ENCODE measurements around the gene ZEB2.

The ZEB2 gene

DNA sequence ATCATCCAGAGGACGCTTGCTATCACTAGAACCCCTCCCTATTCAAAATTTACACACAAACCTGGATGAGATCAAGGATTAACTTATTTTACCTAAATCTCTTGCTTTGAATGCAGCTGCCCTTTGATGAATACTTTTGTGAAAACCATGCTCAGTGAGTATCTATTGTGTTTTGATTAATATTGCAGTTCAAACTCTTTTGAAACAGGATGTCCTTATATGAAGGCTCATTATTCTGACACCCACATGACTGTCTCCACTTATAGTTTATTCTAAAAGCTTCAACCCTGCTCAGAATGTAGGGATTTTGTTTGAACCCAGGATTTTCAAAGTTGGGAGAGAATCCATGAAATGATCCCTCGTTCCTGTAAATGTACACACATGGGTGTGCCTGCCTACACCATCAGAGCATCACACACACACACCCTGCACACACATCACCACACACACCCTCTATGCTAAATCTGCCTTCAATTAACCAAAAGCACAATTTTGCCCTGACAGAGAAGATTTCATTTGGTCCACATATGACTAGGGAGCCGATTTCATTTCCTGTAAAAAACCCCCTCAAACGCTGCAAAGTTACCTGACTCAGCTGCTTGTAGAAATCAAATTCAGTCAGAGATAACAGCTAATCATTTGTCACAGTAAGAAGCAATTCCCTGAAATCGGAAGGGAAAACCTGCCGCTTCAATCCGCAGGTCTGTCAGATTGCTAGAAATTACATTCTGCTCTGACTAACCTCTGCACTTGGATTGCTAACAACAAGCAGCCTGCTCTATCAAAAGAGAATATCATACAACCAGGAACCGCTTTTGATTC lies 65.2 kb downstream of the ZEB2 start:
- Histone ChIP-seq H3K9me3 (replicated peaks; ENCODE audit: low read length) (no peaks in the 10 kb centered on the region), H3K4me2 (ENCODE audit: low read length) (peak overlapping the region; percentile 76), H3K4me3 (ENCODE audit: low read length) (peak overlapping the region; percentile 37), H3K4me1 (ENCODE audit: control insufficient read depth, insufficient read depth, low read length) (peaks cover 62% of the 10 kb centered on the region), H3K36me3 (ENCODE audit: insufficient read depth, low read length) (no peaks in the 10 kb centered on the region), H3K27me3 (ENCODE audit: control insufficient read depth, insufficient read depth, low read length) (no peaks in the 10 kb centered on the region), H3K9ac (ENCODE audit: low read depth, low read length) (peak overlapping the region; percentile 63)

DNA sequence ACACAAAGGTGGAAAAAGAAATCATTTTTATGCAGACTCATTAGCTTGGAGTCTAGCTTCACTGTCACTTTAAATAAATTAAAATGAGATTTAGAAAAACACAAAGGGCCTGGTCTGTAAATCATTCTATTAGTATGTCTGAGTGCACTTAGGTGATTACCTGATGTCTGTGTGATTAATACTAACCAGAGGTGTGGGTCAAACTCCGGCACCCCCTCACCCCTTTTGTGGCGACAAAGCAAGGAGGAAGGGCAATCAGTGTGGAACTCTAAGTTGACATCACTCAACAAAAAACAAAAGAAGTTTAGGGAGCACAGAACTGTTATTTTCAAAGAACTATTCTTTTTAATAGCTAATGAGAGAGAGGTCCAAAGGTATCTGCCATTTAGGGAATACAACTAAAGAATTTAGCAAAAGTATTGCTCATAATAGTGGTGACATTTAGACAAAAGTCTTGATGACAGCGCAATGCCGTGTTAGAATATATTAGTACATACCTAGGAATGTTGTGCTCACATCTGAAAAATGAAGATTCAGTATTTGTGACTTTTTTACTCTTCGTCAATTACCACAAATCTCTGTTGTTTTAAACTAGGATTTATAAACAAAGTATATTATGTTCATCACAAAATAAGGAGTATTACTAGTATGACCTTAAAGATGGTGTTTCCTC lies 66.3 kb downstream of the ZEB2 start:
- H3K4me1 ChIP-seq (ENCODE audit: control insufficient read depth, insufficient read depth, low read length), result peaks cover 62% of the 10 kb centered on the region
- no peaks in the 10 kb centered on the region for H3K9me3 ChIP-seq (replicated peaks; ENCODE audit: low read length)
- peak overlapping the region; percentile 13 for H3K4me3 ChIP-seq (ENCODE audit: low read length)
- H3K9ac ChIP-seq (ENCODE audit: low read depth, low read length), result peak overlapping the region; percentile 63
- H3K36me3 ChIP-seq (ENCODE audit: insufficient read depth, low read length), result peaks cover 2% of the 10 kb centered on the region
- no peaks in the 10 kb centered on the region for H3K27me3 ChIP-seq (ENCODE audit: control insufficient read depth, insufficient read depth, low read length)
- peak overlapping the region; percentile 76 for H3K4me2 ChIP-seq (ENCODE audit: low read length)

DNA sequence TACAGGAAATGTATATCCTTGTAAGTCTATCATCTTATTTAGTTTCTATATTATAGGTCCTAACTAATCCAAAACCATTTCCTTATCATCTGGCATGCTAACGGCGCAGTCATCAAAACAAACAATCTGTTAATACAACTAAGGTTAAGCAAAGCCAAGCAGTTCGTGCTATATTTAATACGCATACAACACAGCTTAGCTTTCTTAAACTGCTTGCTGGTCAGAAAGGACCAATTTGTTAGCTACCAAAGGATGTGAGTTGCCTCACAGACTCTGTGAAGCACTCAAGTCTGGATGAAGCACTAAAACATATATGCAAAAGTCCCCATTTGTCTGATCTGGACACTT lies 67.0 kb downstream of the ZEB2 start:
- peak overlapping the region; percentile 76 for H3K4me2 ChIP-seq (ENCODE audit: low read length)
- peak overlapping the region; percentile 55 for H3K4me3 ChIP-seq (ENCODE audit: low read length)

GRCh38 chr2:144452169-144452988 lies 67.5 kb downstream of the ZEB2 start:
- Histone ChIP-seq H3K27me3 (ENCODE audit: control insufficient read depth, insufficient read depth, low read length) (no peaks in the 10 kb centered on the region), H3K36me3 (ENCODE audit: insufficient read depth, low read length) (peaks cover 3% of the 10 kb centered on the region), H3K4me1 (ENCODE audit: control insufficient read depth, insufficient read depth, low read length) (peaks cover 64% of the 10 kb centered on the region), H3K9ac (ENCODE audit: low read depth, low read length) (peak overlapping the region; percentile 63), H3K4me2 (ENCODE audit: low read length) (peak overlapping the region; percentile 76), H3K4me3 (ENCODE audit: low read length) (peak overlapping the region; percentile 55), H3K9me3 (replicated peaks; ENCODE audit: low read length) (no peaks in the 10 kb centered on the region)

More for the DNA sequence above, 67.0 kb downstream of the ZEB2 start:
- H3K9ac ChIP-seq (ENCODE audit: low read depth, low read length), result peak overlapping the region; percentile 63
- H3K9me3 ChIP-seq (replicated peaks; ENCODE audit: low read length), result no peaks in the 10 kb centered on the region
- peaks cover 64% of the 10 kb centered on the region for H3K4me1 ChIP-seq (ENCODE audit: control insufficient read depth, insufficient read depth, low read length)
- peaks cover 3% of the 10 kb centered on the region for H3K36me3 ChIP-seq (ENCODE audit: insufficient read depth, low read length)
- no peaks in the 10 kb centered on the region for H3K27me3 ChIP-seq (ENCODE audit: control insufficient read depth, insufficient read depth, low read length)

DNA sequence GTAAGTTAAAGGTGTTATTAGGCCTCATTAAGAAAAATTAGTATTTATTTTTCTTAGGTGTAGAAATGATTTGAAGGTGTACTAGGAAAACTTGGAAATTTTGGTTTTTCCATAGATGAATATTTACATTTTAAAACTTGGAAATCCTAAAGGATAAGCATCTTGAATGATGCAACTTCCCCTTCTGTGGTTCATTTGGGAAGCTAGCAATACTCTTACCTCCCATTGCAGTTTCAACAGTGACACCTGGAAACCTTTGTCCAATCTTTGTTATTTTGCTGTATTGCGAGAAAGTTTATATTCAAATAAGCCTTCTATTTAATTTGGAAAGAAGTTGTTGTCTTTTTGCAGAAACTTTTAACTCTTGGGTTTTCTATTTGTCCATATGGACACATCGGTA lies 68.5 kb downstream of the ZEB2 start:
- no peaks in the 10 kb centered on the region for H3K27me3 ChIP-seq (ENCODE audit: control insufficient read depth, insufficient read depth, low read length)
- H3K36me3 ChIP-seq (ENCODE audit: insufficient read depth, low read length), result peaks cover 4% of the 10 kb centered on the region
- H3K4me1 ChIP-seq (ENCODE audit: control insufficient read depth, insufficient read depth, low read length), result peaks cover 59% of the 10 kb centered on the region
- no peak overlapping the region for H3K4me2 ChIP-seq (ENCODE audit: low read length)
- no peak overlapping the region for H3K4me3 ChIP-seq (ENCODE audit: low read length)
- H3K9ac ChIP-seq (ENCODE audit: low read depth, low read length), result no peak overlapping the region
- H3K9me3 ChIP-seq (replicated peaks; ENCODE audit: low read length), result no peaks in the 10 kb centered on the region

GRCh38 chr2:144449028-144449406 lies 70.9 kb downstream of the ZEB2 start:
- H3K36me3 ChIP-seq (ENCODE audit: insufficient read depth, low read length), result peaks cover 13% of the 10 kb centered on the region
- peak overlapping the region; percentile 41 for H3K9ac ChIP-seq (ENCODE audit: low read depth, low read length)
- no peaks in the 10 kb centered on the region for H3K9me3 ChIP-seq (replicated peaks; ENCODE audit: low read length)
- peak overlapping the region; percentile 77 for H3K4me2 ChIP-seq (ENCODE audit: low read length)
- H3K27me3 ChIP-seq (ENCODE audit: control insufficient read depth, insufficient read depth, low read length), result no peaks in the 10 kb centered on the region
- peak overlapping the region; percentile 42 for H3K4me3 ChIP-seq (ENCODE audit: low read length)
- H3K4me1 ChIP-seq (ENCODE audit: control insufficient read depth, insufficient read depth, low read length), result peaks cover 41% of the 10 kb centered on the region

DNA sequence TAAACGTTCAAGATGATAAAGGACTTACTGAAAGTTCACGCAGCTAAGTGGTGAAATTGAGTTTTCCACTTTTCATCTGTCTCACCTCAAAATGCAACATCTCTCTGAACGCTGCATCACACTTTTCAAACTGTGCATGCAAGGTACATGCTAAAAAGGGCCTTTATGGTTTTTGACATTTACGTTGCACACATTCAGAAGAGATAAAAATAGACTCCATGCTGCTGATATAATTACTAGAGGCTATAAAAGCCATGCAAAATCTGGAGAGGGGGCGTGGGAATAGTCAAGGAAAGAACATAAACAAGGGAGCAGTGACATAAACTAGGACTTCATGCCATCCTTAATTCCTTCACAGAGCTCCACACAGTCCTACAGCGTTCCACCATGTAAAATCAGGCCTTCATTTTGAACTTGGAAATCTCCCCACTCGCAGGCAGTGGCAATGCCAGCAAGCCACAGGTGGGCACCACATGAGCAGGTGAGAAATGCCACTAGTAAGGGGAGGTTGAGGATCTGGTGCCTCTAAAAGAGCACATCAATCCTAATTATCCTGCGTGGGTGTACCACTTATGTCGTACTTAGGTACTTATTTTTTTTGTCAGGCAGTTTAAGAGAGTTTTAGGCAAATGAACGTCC lies 71.4 kb downstream of the ZEB2 start:
- Histone ChIP-seq H3K27me3 (ENCODE audit: control insufficient read depth, insufficient read depth, low read length) (no peaks in the 10 kb centered on the region), H3K9me3 (replicated peaks; ENCODE audit: low read length) (no peaks in the 10 kb centered on the region), H3K4me2 (ENCODE audit: low read length) (peak overlapping the region; percentile 77), H3K4me3 (ENCODE audit: low read length) (peak overlapping the region; percentile 42), H3K4me1 (ENCODE audit: control insufficient read depth, insufficient read depth, low read length) (peaks cover 41% of the 10 kb centered on the region), H3K36me3 (ENCODE audit: insufficient read depth, low read length) (peaks cover 13% of the 10 kb centered on the region), H3K9ac (ENCODE audit: low read depth, low read length) (peak overlapping the region; percentile 41)

- Histone ChIP-seq H3K4me1 (ENCODE audit: control insufficient read depth, insufficient read depth, low read length) (peaks cover 34% of the 10 kb centered on the region), H3K9me3 (replicated peaks; ENCODE audit: low read length) (no peaks in the 10 kb centered on the region), H3K27me3 (ENCODE audit: control insufficient read depth, insufficient read depth, low read length) (no peaks in the 10 kb centered on the region), H3K4me2 (ENCODE audit: low read length) (no peak overlapping the region), H3K9ac (ENCODE audit: low read depth, low read length) (no peak overlapping the region), H3K36me3 (ENCODE audit: insufficient read depth, low read length) (peaks cover 13% of the 10 kb centered on the region), H3K4me3 (ENCODE audit: low read length) (no peak overlapping the region)
These were observed 72.4 kb downstream of the ZEB2 start for GRCh38 chr2:144447535-144447934.

DNA sequence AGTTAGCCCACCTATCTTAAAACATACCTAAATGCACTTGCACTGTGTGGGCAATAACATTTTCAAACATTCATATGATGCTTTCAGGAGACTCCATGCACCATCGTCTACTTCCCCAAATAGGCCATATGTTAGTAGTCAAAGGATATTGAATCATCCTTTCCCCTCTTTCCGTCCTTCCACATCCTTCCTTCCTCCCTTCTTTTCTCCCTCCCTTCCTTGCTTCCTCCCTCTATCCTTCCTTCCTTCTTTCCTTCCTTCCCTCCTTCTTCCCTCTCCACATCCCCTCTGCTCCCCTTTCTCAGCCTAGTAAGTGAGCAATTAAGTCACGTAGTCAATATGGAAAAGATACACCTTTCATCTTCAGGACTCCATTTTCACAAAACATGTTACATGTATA lies 73.8 kb downstream of the ZEB2 start:
- Histone ChIP-seq H3K27me3 (ENCODE audit: control insufficient read depth, insufficient read depth, low read length) (no peaks in the 10 kb centered on the region), H3K9me3 (replicated peaks; ENCODE audit: low read length) (no peaks in the 10 kb centered on the region), H3K9ac (ENCODE audit: low read depth, low read length) (no peak overlapping the region), H3K4me3 (ENCODE audit: low read length) (no peak overlapping the region), H3K4me1 (ENCODE audit: control insufficient read depth, insufficient read depth, low read length) (peaks cover 25% of the 10 kb centered on the region), H3K36me3 (ENCODE audit: insufficient read depth, low read length) (peaks cover 13% of the 10 kb centered on the region), H3K4me2 (ENCODE audit: low read length) (no peak overlapping the region)

- Histone ChIP-seq H3K9me3 (replicated peaks; ENCODE audit: low read length) (no peaks in the 10 kb centered on the region), H3K4me1 (ENCODE audit: control insufficient read depth, insufficient read depth, low read length) (peaks cover 25% of the 10 kb centered on the region), H3K27me3 (ENCODE audit: control insufficient read depth, insufficient read depth, low read length) (no peaks in the 10 kb centered on the region), H3K36me3 (ENCODE audit: insufficient read depth, low read length) (peaks cover 13% of the 10 kb centered on the region), H3K9ac (ENCODE audit: low read depth, low read length) (no peak overlapping the region), H3K4me3 (ENCODE audit: low read length) (no peak overlapping the region), H3K4me2 (ENCODE audit: low read length) (no peak overlapping the region)
These were observed 74.7 kb downstream of the ZEB2 start for GRCh38 chr2:144445196-144445595.
